ENCODE measurements around the gene FKBP2. TPM values are rescaled to one million over a fixed set of nuclear protein-coding genes. Genes with fewer than 3 reads are reported as not detected.

The FKBP2 gene
- total and polyA plus RNA-seq, 4 donors, result 50.2 to 298 (median 87.2) TPM

DNA sequence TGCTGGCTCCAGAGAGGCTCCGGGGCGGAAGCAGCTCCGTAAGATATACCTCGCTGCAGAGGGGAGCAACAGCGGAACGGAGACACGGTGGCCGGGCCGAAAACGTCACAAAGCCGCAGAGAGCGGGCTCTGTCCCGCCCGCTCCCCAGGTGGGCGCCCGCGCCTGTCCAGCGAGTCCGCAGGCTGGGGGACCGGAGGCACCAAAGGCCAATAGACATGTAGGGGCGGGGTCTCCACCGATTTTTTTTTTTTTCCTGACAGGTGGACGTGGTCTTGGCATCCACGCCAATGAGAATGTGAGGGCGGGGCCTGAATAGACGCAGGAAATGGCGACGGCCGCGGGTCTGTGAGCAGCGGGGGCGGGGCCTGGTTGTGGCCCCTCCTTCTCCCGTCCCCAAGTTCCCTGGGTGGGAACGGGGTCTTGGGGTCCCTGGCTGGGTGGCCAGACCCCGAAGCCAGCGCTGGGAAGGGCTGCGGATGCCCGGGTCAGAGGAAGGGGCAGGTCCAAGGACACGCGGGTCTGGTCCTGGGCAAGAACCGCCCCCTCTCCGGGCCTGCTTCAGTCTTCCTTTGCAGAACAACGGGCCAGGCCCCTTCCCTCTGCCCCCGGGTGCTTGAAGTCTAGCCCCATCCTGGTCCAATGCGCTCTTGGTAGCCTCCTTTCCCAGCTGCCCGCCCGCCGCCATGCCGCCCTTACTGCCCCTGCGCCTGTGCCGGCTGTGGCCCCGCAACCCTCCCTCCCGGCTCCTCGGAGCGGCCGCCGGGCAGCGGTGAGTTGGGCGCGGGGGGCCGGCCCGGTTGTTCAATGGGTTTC, 10.5 kb upstream of the FKBP2 start, which contains the start of gene DNAJC4:
TSS of gene DNAJC4 (plus strand) at position 378 of the 814 bp plus-strand sequence. CDS start at position 685, 307 bp downstream.
- DNase-seq (peak; percentile 93 to 96), ATAC-seq (ENCODE audit: low FRiP score) (peak; percentile 80)

DNA sequence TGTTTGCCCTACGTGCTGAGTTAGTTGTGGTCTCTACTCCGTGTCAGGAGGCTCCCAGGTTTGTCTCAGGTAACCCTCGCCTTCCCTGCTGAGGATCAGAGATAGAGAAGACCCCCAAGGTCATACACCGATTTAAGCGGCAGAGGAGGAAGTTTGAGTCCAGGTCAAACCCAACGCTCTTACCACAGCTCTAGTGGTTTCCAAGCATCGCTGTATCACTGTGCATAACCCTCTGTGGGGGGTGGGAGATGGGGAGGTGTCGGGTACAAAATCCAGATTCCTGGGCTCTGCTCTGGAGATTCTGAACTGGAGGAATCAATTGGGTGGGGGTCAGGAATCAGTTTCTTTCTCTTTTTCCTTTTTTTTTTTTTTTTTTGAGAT, 9.9 kb upstream of the FKBP2 start:
- no peak for ATAC-seq (ENCODE audit: low FRiP score)
- DNase-seq, result no peak
- WGBS, 2 donors, result 10 to 11% methylated on average over 8 of the region's 8 CpGs

More for the DNA sequence above, 10.5 kb upstream of the FKBP2 start, which contains the start of gene DNAJC4:
- Histone ChIP-seq H3K9me3 (ENCODE audit: control insufficient read depth, low read length) (no peaks in the 10 kb centered on the region), H3K27me3 (ENCODE audit: control insufficient read depth in 1 of 2, insufficient read depth in 2 of 2, low read length in 1 of 2) (no peaks in the 10 kb centered on the region), H3K4me3 (ENCODE audit: low read length in 2 of 2) (peak within 1 kb of the TSS; percentile 41 to 59), H3K36me3 (ENCODE audit: control insufficient read depth in 1 of 2, insufficient read depth in 2 of 2, low read length in 1 of 2) (no peaks in the 10 kb centered on the region), H3K27ac (ENCODE audit: low read depth in 1 of 2, low read length in 2 of 2) (peak within 1 kb of the TSS; percentile 32 to 72), H3K4me1 (ENCODE audit: control insufficient read depth in 1 of 2, insufficient read depth in 2 of 2, low read length in 2 of 2) (no peaks in the 10 kb centered on the region)
- 0 to 1% methylated on average over 59 to 62 of the region's 62 CpGs for WGBS, 2 donors
- intact Hi-C loops (cut with DNase I), result no loop called here

GRCh38 chr11:64231546-64231945, 9.3 kb upstream of the FKBP2 start:
- H3K9me3 ChIP-seq (ENCODE audit: control insufficient read depth, low read length), result no peaks in the 10 kb centered on the region
- no peak overlapping the region for H3K27ac ChIP-seq (ENCODE audit: low read depth in 1 of 2, low read length in 2 of 2)
- no peaks in the 10 kb centered on the region for H3K27me3 ChIP-seq (ENCODE audit: control insufficient read depth in 1 of 2, insufficient read depth in 2 of 2, low read length in 1 of 2)
- WGBS, 2 donors, result 89% methylated on average over 7 of the region's 7 CpGs
- no peak for ATAC-seq (ENCODE audit: low FRiP score)
- no peaks in the 10 kb centered on the region for H3K4me1 ChIP-seq (ENCODE audit: control insufficient read depth in 1 of 2, insufficient read depth in 2 of 2, low read length in 2 of 2)
- intact Hi-C loops (cut with DNase I), result no loop called here
- no peak overlapping the region for H3K4me3 ChIP-seq (ENCODE audit: low read length in 2 of 2)
- H3K36me3 ChIP-seq (ENCODE audit: control insufficient read depth in 1 of 2, insufficient read depth in 2 of 2, low read length in 1 of 2), result no peaks in the 10 kb centered on the region
- DNase-seq, result no peak

More for the DNA sequence above, 9.9 kb upstream of the FKBP2 start:
- Histone ChIP-seq H3K36me3 (ENCODE audit: control insufficient read depth in 1 of 2, insufficient read depth in 2 of 2, low read length in 1 of 2) (no peaks in the 10 kb centered on the region), H3K4me1 (ENCODE audit: control insufficient read depth in 1 of 2, insufficient read depth in 2 of 2, low read length in 2 of 2) (no peaks in the 10 kb centered on the region), H3K4me3 (ENCODE audit: low read length in 2 of 2) (peak overlapping the region; percentile 41 to 59), H3K27ac (ENCODE audit: low read depth in 1 of 2, low read length in 2 of 2) (peak overlapping the region; percentile 32 to 72), H3K9me3 (ENCODE audit: control insufficient read depth, low read length) (no peaks in the 10 kb centered on the region), H3K27me3 (ENCODE audit: control insufficient read depth in 1 of 2, insufficient read depth in 2 of 2, low read length in 1 of 2) (no peaks in the 10 kb centered on the region)
- intact Hi-C loops (cut with DNase I), result no loop called here

- ATAC-seq (ENCODE audit: low FRiP score) (no peak), DNase-seq (no peak)
- intact Hi-C loops (cut with DNase I), result no loop called here
- Histone ChIP-seq H3K27me3 (ENCODE audit: control insufficient read depth in 1 of 2, insufficient read depth in 2 of 2, low read length in 1 of 2) (no peaks in the 10 kb centered on the region), H3K4me1 (ENCODE audit: control insufficient read depth in 1 of 2, insufficient read depth in 2 of 2, low read length in 2 of 2) (no peaks in the 10 kb centered on the region), H3K9me3 (ENCODE audit: control insufficient read depth, low read length) (no peaks in the 10 kb centered on the region), H3K36me3 (ENCODE audit: control insufficient read depth in 1 of 2, insufficient read depth in 2 of 2, low read length in 1 of 2) (no peaks in the 10 kb centered on the region), H3K4me3 (ENCODE audit: low read length in 2 of 2) (no peak overlapping the region), H3K27ac (ENCODE audit: low read depth in 1 of 2, low read length in 2 of 2) (no peak overlapping the region)
- 70 to 72% methylated on average over 15 of the region's 15 CpGs for WGBS, 2 donors
These were observed 8.5 kb upstream of the FKBP2 start for GRCh38 chr11:64232182-64232966.

- Histone ChIP-seq H3K4me1 (ENCODE audit: control insufficient read depth in 1 of 2, insufficient read depth in 2 of 2, low read length in 2 of 2) (no peaks in the 10 kb centered on the region), H3K27ac (ENCODE audit: low read depth in 1 of 2, low read length in 2 of 2) (no peak overlapping the region), H3K36me3 (ENCODE audit: control insufficient read depth in 1 of 2, insufficient read depth in 2 of 2, low read length in 1 of 2) (peaks cover 0 to under 1% of the 10 kb centered on the region in 2 donors)
These were observed 8.0 kb upstream of the FKBP2 start for GRCh38 chr11:64232967-64233315.

GRCh38 chr11:64233913-64234586, 6.8 kb upstream of the FKBP2 start, which contains the start of gene VEGFB:
VEGFB (plus strand) TSS chr11:64234584; CDS start chr11:64234834, 250 bp downstream.
- Histone ChIP-seq H3K36me3 (ENCODE audit: control insufficient read depth in 1 of 2, insufficient read depth in 2 of 2, low read length in 1 of 2) (peaks cover 0 to 2% of the 10 kb centered on the region in 2 donors), H3K9me3 (ENCODE audit: control insufficient read depth, low read length) (no peaks in the 10 kb centered on the region), H3K4me1 (ENCODE audit: control insufficient read depth in 1 of 2, insufficient read depth in 2 of 2, low read length in 2 of 2) (no peaks in the 10 kb centered on the region), H3K27me3 (ENCODE audit: control insufficient read depth in 1 of 2, insufficient read depth in 2 of 2, low read length in 1 of 2) (no peaks in the 10 kb centered on the region), H3K27ac (ENCODE audit: low read depth in 1 of 2, low read length in 2 of 2) (peak within 1 kb of the TSS in 1 of 2 donors; percentile 70), H3K4me3 (ENCODE audit: low read length in 2 of 2) (peak within 1 kb of the TSS; percentile 77 to 94)
- ATAC-seq (ENCODE audit: low FRiP score), result peak; percentile 78
- DNase-seq, result peak; percentile 88 to 91
- WGBS, 2 donors, result 1 to 2% methylated on average over 39 to 62 of the region's 62 CpGs
- intact Hi-C loops (cut with DNase I), result no loop called here

More at GRCh38 chr11:64232967-64233315, 8.0 kb upstream of the FKBP2 start:
- ATAC-seq (ENCODE audit: low FRiP score) (no peak), DNase-seq (no peak)
- WGBS, 2 donors, result 24 to 32% methylated on average over 8 of the region's 8 CpGs
- no peaks in the 10 kb centered on the region for H3K9me3 ChIP-seq (ENCODE audit: control insufficient read depth, low read length)
- H3K27me3 ChIP-seq (ENCODE audit: control insufficient read depth in 1 of 2, insufficient read depth in 2 of 2, low read length in 1 of 2), result no peaks in the 10 kb centered on the region
- intact Hi-C loops (cut with DNase I), result no loop called here
- H3K4me3 ChIP-seq (ENCODE audit: low read length in 2 of 2), result no peak overlapping the region

DNA sequence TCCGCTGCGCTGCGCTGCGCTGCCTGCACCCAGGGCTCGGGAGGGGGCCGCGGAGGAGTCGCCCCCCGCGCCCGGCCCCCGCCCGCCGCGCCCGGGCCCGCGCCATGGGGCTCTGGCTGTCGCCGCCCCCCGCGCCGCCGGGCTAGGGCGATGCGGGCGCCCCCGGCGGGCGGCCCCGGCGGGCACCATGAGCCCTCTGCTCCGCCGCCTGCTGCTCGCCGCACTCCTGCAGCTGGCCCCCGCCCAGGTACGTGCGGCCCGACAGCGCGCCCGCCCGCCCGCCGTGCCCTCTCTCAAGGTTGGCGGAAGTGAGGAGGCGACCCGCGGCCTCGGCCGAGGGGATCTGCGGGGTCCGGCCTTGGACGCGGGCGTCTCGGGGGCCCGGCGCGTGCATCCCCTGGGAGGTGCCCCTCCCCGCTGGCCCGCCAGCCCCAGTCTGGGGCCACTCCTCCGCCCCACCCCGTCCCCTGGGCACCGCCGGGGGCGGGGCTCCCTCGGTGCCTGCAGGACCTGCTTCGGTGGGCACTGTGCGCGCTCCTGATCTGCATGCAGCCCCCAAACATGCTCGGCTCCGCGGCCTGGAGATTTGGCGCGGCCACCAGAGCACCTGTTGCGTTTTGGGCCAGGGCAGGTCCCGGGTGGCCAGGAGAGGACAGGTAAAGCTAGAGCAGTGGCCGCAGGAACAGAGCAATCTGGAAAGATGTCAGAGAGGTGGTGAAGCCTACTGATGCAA, 6.1 kb upstream of the FKBP2 start:
- H3K9me3 ChIP-seq (ENCODE audit: control insufficient read depth, low read length), result no peaks in the 10 kb centered on the region
- intact Hi-C loops (cut with DNase I), result no loop called here
- ATAC-seq (ENCODE audit: low FRiP score), result peak; percentile 30
- peak; percentile 80 to 85 for DNase-seq
- peak overlapping the region in 1 of 2 donors; percentile 44 for H3K27ac ChIP-seq (ENCODE audit: low read depth in 1 of 2, low read length in 2 of 2)
- peaks cover 0 to 2% of the 10 kb centered on the region in 2 donors for H3K36me3 ChIP-seq (ENCODE audit: control insufficient read depth in 1 of 2, insufficient read depth in 2 of 2, low read length in 1 of 2)
- H3K4me1 ChIP-seq (ENCODE audit: control insufficient read depth in 1 of 2, insufficient read depth in 2 of 2, low read length in 2 of 2), result no peaks in the 10 kb centered on the region
- WGBS, 2 donors, result 1% methylated on average over 33 to 80 of the region's 80 CpGs
- peak overlapping the region; percentile 77 to 94 for H3K4me3 ChIP-seq (ENCODE audit: low read length in 2 of 2)
- H3K27me3 ChIP-seq (ENCODE audit: control insufficient read depth in 1 of 2, insufficient read depth in 2 of 2, low read length in 1 of 2), result no peaks in the 10 kb centered on the region
